GM12878 (cell line): Measurements from ENCODE around the gene CAPZB. TPM values are rescaled to one million over a fixed set of nuclear protein-coding genes. Genes with fewer than 3 reads are reported as not detected.

ENCODE experiments used
- ATAC-seq: fragments of 200-7000 bp; cut with Tn5 transposase; 3 replicates; pipeline ENCODE4 v1.9.1; 2020; ENCODE audit warnings: mild to moderate bottlenecking, moderate library complexity
- BruUV-seq: library from RNA; stranded (reverse); fragments of 400-500 nt; replicated peaks from 2 replicates; lab custom pipeline; 2021; lab: Mats Ljungman, UMichigan
- CTCF ChIA-PET: fragments of 300-600 bp; sonication (Branson Sonifier 250); formaldehyde crosslinking; extraction: SDS; loops from one replicate; lab custom pipeline; 2021; ENCODE audit warnings: inconsistent platforms; lab: Yijun Ruan, JAX
- POLR2A ChIA-PET: fragments of 350-600 bp; formaldehyde crosslinking; extraction: SDS; loops from one replicate; lab custom pipeline; 2021; ENCODE audit warnings: inconsistent platforms; lab: Charles Lee
- RAD21 ChIA-PET: fragments of 300-600 bp; sonication (Branson Sonifier 250); formaldehyde crosslinking; loops from one replicate; lab custom pipeline; 2023; ENCODE audit warnings: antibody characterized with exemption; ENCODE audit not compliant: unreplicated experiment; lab: Charles Lee
- SMC1A ChIA-PET: fragments of 300-600 bp; sonication (Branson Sonifier 250); formaldehyde crosslinking; loops from one replicate; lab custom pipeline; 2023; ENCODE audit not compliant: unreplicated experiment, uncharacterized antibody; lab: Charles Lee
- DNase-seq: peaks from one replicate; pipeline ENCODE4 v3.0.0-alpha.2; 2011; ENCODE audit warnings: low read depth, low spot score
- FAIRE-seq: peaks from 3 replicates; lab custom pipeline; 2011; peaks lifted over from hg19 to GRCh38; lab: Jason Lieb, UNC
- H2AFZ ChIP-seq: 2 replicates; pipeline ENCODE4 v1.6.0; 2011; ENCODE audit warnings: low read depth, low read length, control low read depth; ENCODE audit not compliant: control insufficient read depth
- H3K27ac ChIP-seq: 2 replicates; pipeline ENCODE4 v1.5.1; 2011; ENCODE audit warnings: control low read depth; ENCODE audit not compliant: control insufficient read depth, insufficient read depth
- H3K27me3 ChIP-seq, 2 experiments: replicated peaks in 1 of 2; 2 replicates each; pipeline versions ENCODE4 v1.6.0 to v1.6.1; 2011; ENCODE audit warnings: low read length in 1 of 2; ENCODE audit not compliant: control insufficient read depth in 2 of 2, insufficient read depth in 2 of 2
- H3K36me3 ChIP-seq, 2 experiments: 2 replicates each; pipeline ENCODE4 v1.5.1; 2011; ENCODE audit warnings: low read length in 1 of 2; ENCODE audit not compliant: control insufficient read depth in 2 of 2, insufficient read depth in 2 of 2
- H3K4me1 ChIP-seq: 2 replicates; pipeline ENCODE4 v1.6.1; 2011; ENCODE audit warnings: mild to moderate bottlenecking, low read length, moderate library complexity, mixed read lengths; ENCODE audit not compliant: control insufficient read depth, insufficient read depth
- H3K4me2 ChIP-seq: 2 replicates; pipeline ENCODE4 v1.6.0; 2011; ENCODE audit warnings: control low read depth; ENCODE audit not compliant: control insufficient read depth, insufficient read depth
- H3K4me3 ChIP-seq: fragments of 200-600 bp; sonication (generic); 2 replicates; pipeline ENCODE4 v1.5.1; 2016
- H3K79me2 ChIP-seq: 2 replicates; pipeline ENCODE4 v1.6.0; 2011; ENCODE audit warnings: low read length; ENCODE audit not compliant: control insufficient read depth, insufficient read depth
- H3K9ac ChIP-seq: 2 replicates; pipeline ENCODE4 v1.8.0; 2011; ENCODE audit warnings: low read length, control low read depth, mixed read lengths; ENCODE audit not compliant: control insufficient read depth, insufficient read depth
- H3K9me3 ChIP-seq: replicated peaks from 3 replicates; pipeline ENCODE4 v1.5.1; 2011; ENCODE audit warnings: mild to moderate bottlenecking, low read length; ENCODE audit not compliant: control insufficient read depth, insufficient read depth
- H4K20me1 ChIP-seq: 2 replicates; pipeline ENCODE4 v1.6.0; 2011; ENCODE audit not compliant: control insufficient read depth, insufficient read depth
- BMI1 ChIP-seq: fragments of 450-650 bp; IDR thresholded peaks from 2 replicates; pipeline ENCODE4 v1.6.1; 2016; ENCODE audit warnings: mild to moderate bottlenecking, moderate library complexity, borderline replicate concordance
- CBX5 ChIP-seq: sonication (generic); IDR thresholded peaks from 2 replicates; pipeline ENCODE4 v1.6.1; 2016; ENCODE audit warnings: low read depth, moderate library complexity, mild to moderate bottlenecking, inconsistent platforms
- CREM ChIP-seq: IDR thresholded peaks from 2 replicates; pipeline ENCODE4 v1.6.1; 2014; ENCODE audit warnings: antibody characterized with exemption, low read depth
- CUX1 ChIP-seq: IDR thresholded peaks from 2 replicates; pipeline ENCODE4 v1.6.1; 2012; ENCODE audit warnings: improper control_type of control experiment, low read depth, low read length; ENCODE audit not compliant: insufficient replicate concordance
- GATAD2B ChIP-seq: fragments of 450-650 bp; conservative IDR thresholded peaks from 2 replicates; pipeline ENCODE4 v1.6.1; 2017; ENCODE audit warnings: low read depth, mild to moderate bottlenecking, moderate library complexity
- MXI1 ChIP-seq: fragments of 150-350 bp; IDR thresholded peaks from 2 replicates; pipeline ENCODE4 v1.6.1; 2011; ENCODE audit warnings: low read depth, mild to moderate bottlenecking, inconsistent platforms, low read length, improper control_type of control experiment
- MYC ChIP-seq: IDR thresholded peaks from 2 replicates; pipeline ENCODE4 v1.6.1; 2011; ENCODE audit warnings: mild to moderate bottlenecking, low read length, moderate library complexity, inconsistent platforms; ENCODE audit not compliant: insufficient read depth, insufficient replicate concordance, insufficient read length, severe bottlenecking
- NBN ChIP-seq: fragments of 450-650 bp; IDR thresholded peaks from 2 replicates; pipeline ENCODE4 v1.6.1; 2016
- POLR2AphosphoS2 ChIP-seq: IDR thresholded peaks from 2 replicates; pipeline ENCODE4 v1.6.1; 2011; ENCODE audit warnings: low read depth, mild to moderate bottlenecking, low read length, improper control_type of control experiment, moderate library complexity
- SREBF2 ChIP-seq: IDR thresholded peaks from 2 replicates; pipeline ENCODE4 v1.6.1; 2012; ENCODE audit warnings: mild to moderate bottlenecking, low read length
- SUZ12 ChIP-seq: fragments of 200-600 bp; sonication (generic); IDR thresholded peaks from one replicate; pipeline ENCODE4 v1.6.1; 2018; ENCODE audit warnings: antibody characterized with exemption, mild to moderate bottlenecking; ENCODE audit not compliant: unreplicated experiment
- WGBS: methylation state at CpG from one replicate; pipeline ENCODE4 v1.1.6; 2016; ENCODE audit warnings: low lambda C conversion rate; ENCODE audit not compliant: insufficient replicate concordance, insufficient coverage; ENCODE audit errors: missing lambda C conversion rate; 5-methylcytosine and 5-hydroxymethylcytosine counted together
- in situ Hi-C: fragments of 300-500 bp; cut with MboI; formaldehyde crosslinking; loops from 9 replicates; pipeline ENCODE4 v1.14.3; 2018; ENCODE audit warnings: mixed read lengths
- intact Hi-C: fragments of 100-400 bp; cut with micrococcal nuclease; formaldehyde crosslinking; loops from one replicate; pipeline ENCODE4 v1.14.2; 2022; ENCODE audit not compliant: unreplicated experiment
- polyA plus RNA-seq, 11 experiments: library from polyadenylated mRNA; depleted of rRNA in 4 of 11; unstranded in 6 of 11; stranded (reverse) in 5 of 11; fragments of >200 nt; fragmentation: Nextera tagmentation in 4 of 11; fragmentation: Illumina TruSeq in 1 of 11; extraction: Ambion mirVana in 4 of 11; extraction: Trizol in 1 of 11; gene quantifications; 1 replicate in 1 of 11; 2 replicates in 10 of 11; pipeline versions ENCODE4 v1.2.1 to v1.2.3, GENCODE V29; 2011 to 2016; ENCODE audit warnings: inconsistent platforms in 2 of 11, missing spikeins in 2 of 11, low read depth in 1 of 11
- total RNA-seq, 4 experiments: library from RNA; depleted of rRNA in 3 of 4; stranded (reverse); fragments of >200 nt in 3 of 4; fragmentation: Illumina TruSeq in 1 of 4; extraction: Trizol in 1 of 4; gene quantifications; 2 replicates each; pipeline versions ENCODE4 v1.2.1 to v1.2.3, GENCODE V29; 2013 to 2021

CAPZB gene
- total and polyA plus RNA-seq, 10 of the 15 experiments (the other 5 are each of a cell fraction or from before 2014, with no cell fraction given), result 104 to 454 (median 213) TPM

- RAD21 ChIA-PET, result no interaction called here
- Histone ChIP-seq H4K20me1 (no peaks in the 10 kb centered on the region), H3K9me3 (no peaks in the 10 kb centered on the region), H3K36me3 (peaks cover 9 to 11% of the 10 kb centered on the region in 2 experiments), H3K9ac (no peak overlapping the region), H3K79me2 (peaks cover 58% of the 10 kb centered on the region), H3K4me3 (no peak overlapping the region), H3K27me3 (no peaks in the 10 kb centered on the region), H3K27ac (no peak overlapping the region), H3K4me2 (no peak overlapping the region), H2AFZ (no peak overlapping the region), H3K4me1 (peaks cover 32% of the 10 kb centered on the region)
- intact Hi-C loops, result no loop called here
- in situ Hi-C loops, result no loop called here
- ATAC-seq (no peak), FAIRE-seq (no peak), DNase-seq (no peak)
- WGBS, result 95% methylated on average over 13 of the region's 13 CpGs
- CTCF ChIA-PET, result interaction anchor here (1.5 kb wide), 1 partner anchor 254 kb away, joined by 3 read pairs; no protein-coding TSS in a partner anchor
- POLR2A ChIA-PET, result interaction anchor here (0.9 kb wide), 1 partner anchor 81 kb away, joined by 3 read pairs; no protein-coding TSS in a partner anchor
- no TSS peak for BruUV-seq
- no peak for TF ChIP-seq CREM
- no peak for TF ChIP-seq POLR2AphosphoS2
- SMC1A ChIA-PET, result no interaction called here
These were observed 89.1 kb downstream of the CAPZB start for GRCh38 chr1:19396280-19396679.

GRCh38 chr1:19395678-19396192 is 89.6 kb downstream of the CAPZB start:
- H2AFZ ChIP-seq, result no peak overlapping the region
- H3K27ac ChIP-seq, result no peak overlapping the region
- H3K4me2 ChIP-seq, result no peak overlapping the region
- peaks cover 9 to 11% of the 10 kb centered on the region in 2 experiments for H3K36me3 ChIP-seq
- H3K79me2 ChIP-seq, result peaks cover 60% of the 10 kb centered on the region
- ChIA-PET POLR2A (interaction anchor here (0.9 kb wide), 1 partner anchor 81 kb away, joined by 3 read pairs; no protein-coding TSS in a partner anchor), RAD21 (interaction anchor here (0.5 to 0.8 kb wide), 2 partner anchors 74 to 105 kb away, joined by 3 read pairs; no protein-coding TSS in a partner anchor), SMC1A (no interaction called here), CTCF (interaction anchor here (1.5 kb wide), 1 partner anchor 255 kb away, joined by 3 read pairs; no protein-coding TSS in a partner anchor)
- DNase-seq (no peak), ATAC-seq (no peak), FAIRE-seq (no peak)
- BruUV-seq, result no TSS peak
- in situ Hi-C loops, result no loop called here
- no peaks in the 10 kb centered on the region for H3K9me3 ChIP-seq
- WGBS, result 92% methylated on average over 16 of the region's 16 CpGs
- H3K9ac ChIP-seq, result no peak overlapping the region
- H3K27me3 ChIP-seq, result no peaks in the 10 kb centered on the region
- intact Hi-C loops, result no loop called here
- peaks cover 33% of the 10 kb centered on the region for H3K4me1 ChIP-seq
- H3K4me3 ChIP-seq, result no peak overlapping the region
- H4K20me1 ChIP-seq, result no peaks in the 10 kb centered on the region
- TF ChIP-seq GATAD2B (no peak), CBX5 (no peak), SUZ12 (no peak), MYC (no peak), CUX1 (no peak), MXI1 (no peak), NBN (no peak), SREBF2 (no peak), BMI1 (no peak)
